ENCODE data around the gene NSUN4. TPM values are rescaled to one million over a fixed set of nuclear protein-coding genes. Genes with fewer than 3 reads are reported as not detected.

The NSUN4 gene
- total RNA-seq, 2 experiments from 2014 or later: 28.5 to 29.3 TPM

GRCh38 chr1:46410156-46411009 lies 69.8 kb downstream of the NSUN4 start:
- Mint-ChIP-seq H3K4me1 (ENCODE audit: low read depth) (no peaks in the 10 kb centered on the region), H3K9me3 (no peaks in the 10 kb centered on the region), H3K36me3 (ENCODE audit: low read depth) (no peaks in the 10 kb centered on the region), H3K4me3 (no peak overlapping the region), H3K27me3 (no peaks in the 10 kb centered on the region), H3K27ac (no peak overlapping the region)
- CTCF ChIA-PET: interaction anchor here (1.1 to 1.2 kb wide), 3 partner anchors 8 to 120 kb away, joined by 3 to 6 read pairs (median 4); no protein-coding TSS in a partner anchor
- POLR2A ChIA-PET: no interaction called here
- ATAC-seq (no peak), DNase-seq (no peak)
- intact Hi-C loops (cut with micrococcal nuclease): no loop called here
- no peak for TF ChIP-seq CTCF (IDR thresholded peaks at IDR 0.05)

DNA sequence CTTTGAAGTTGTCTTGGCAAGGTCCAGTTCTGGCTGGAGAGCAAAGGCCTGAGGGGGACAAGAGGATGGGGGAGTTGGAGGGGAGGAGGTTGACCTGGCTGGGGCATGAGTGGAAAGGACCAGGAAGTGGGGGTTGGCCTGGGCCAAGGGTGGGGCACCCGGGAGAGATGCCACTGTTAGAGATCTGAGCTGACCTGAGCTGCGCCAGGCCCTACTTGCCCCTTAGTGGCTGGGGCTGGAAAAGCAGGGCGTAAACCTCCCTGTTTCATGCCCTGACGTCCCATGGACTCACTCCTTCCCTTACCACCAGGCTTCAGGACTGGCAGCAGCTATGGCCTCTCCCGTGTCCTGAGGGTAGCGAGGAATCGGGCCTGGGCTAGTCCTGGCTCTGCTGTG lies 70.4 kb downstream of the NSUN4 start:
- H3K4me3 Mint-ChIP-seq: no peak overlapping the region
- no peaks in the 10 kb centered on the region for H3K36me3 Mint-ChIP-seq (ENCODE audit: low read depth)
- CTCF ChIA-PET: interaction anchor here (1.2 kb wide), 1 partner anchor 119 kb away, joined by 3 read pairs; no protein-coding TSS in a partner anchor
- H3K4me1 Mint-ChIP-seq (ENCODE audit: low read depth): no peaks in the 10 kb centered on the region
- ATAC-seq (no peak), DNase-seq (no peak)
- intact Hi-C loops (cut with micrococcal nuclease): no loop called here
- no peaks in the 10 kb centered on the region for H3K27me3 Mint-ChIP-seq
- H3K27ac Mint-ChIP-seq: no peak overlapping the region
- POLR2A ChIA-PET: no interaction called here
- no peaks in the 10 kb centered on the region for H3K9me3 Mint-ChIP-seq
- TF ChIP-seq CTCF (IDR thresholded peaks at IDR 0.05): no peak

Other genes with a start within 250 kb of the NSUN4 start
- gene PIK3R3, start 208.2 kb upstream of the NSUN4 start, total RNA-seq: 1 to 10 TPM; 1.3 to 1.4 TPM
- not detected for gene TSPAN1, start 165.7 kb upstream of the NSUN4 start, total RNA-seq
- gene P3R3URF, start 164.3 kb upstream of the NSUN4 start, total RNA-seq: not detected
- gene POMGNT1, start 142.4 kb upstream of the NSUN4 start, total RNA-seq: 10 to 100 TPM; 25.4 to 28.1 TPM
- gene LURAP1, start 137.5 kb upstream of the NSUN4 start, total RNA-seq: under 1 TPM in 1 of 2 experiments, not detected in 1; 0.18 TPM
- gene RAD54L, start 93.0 kb upstream of the NSUN4 start, total RNA-seq: 10 to 100 TPM; 64.6 to 65.1 TPM
- 10 to 100 TPM; 32.1 to 32.2 TPM for gene LRRC41, start 37.2 kb upstream of the NSUN4 start, total RNA-seq
- gene UQCRH, start 37.1 kb upstream of the NSUN4 start, total RNA-seq: 100 to 1,000 TPM; 391 to 396 TPM
- 1 to 10 TPM; 3.0 to 4.7 TPM for gene FAAH, start 53.5 kb downstream of the NSUN4 start, total RNA-seq
- under 1 TPM in 1 of 2 experiments, not detected in 1; 0.09 TPM for gene DMBX1, start 149.0 kb downstream of the NSUN4 start, total RNA-seq
- gene KNCN, start 210.8 kb downstream of the NSUN4 start, total RNA-seq: not detected

Data from activated CD8-positive, alpha-beta T cell treated with anti-CD3 and anti-CD28 coated beads for 36 hours (primary cell).